ENCODE results near the gene CHD6.

DNA sequence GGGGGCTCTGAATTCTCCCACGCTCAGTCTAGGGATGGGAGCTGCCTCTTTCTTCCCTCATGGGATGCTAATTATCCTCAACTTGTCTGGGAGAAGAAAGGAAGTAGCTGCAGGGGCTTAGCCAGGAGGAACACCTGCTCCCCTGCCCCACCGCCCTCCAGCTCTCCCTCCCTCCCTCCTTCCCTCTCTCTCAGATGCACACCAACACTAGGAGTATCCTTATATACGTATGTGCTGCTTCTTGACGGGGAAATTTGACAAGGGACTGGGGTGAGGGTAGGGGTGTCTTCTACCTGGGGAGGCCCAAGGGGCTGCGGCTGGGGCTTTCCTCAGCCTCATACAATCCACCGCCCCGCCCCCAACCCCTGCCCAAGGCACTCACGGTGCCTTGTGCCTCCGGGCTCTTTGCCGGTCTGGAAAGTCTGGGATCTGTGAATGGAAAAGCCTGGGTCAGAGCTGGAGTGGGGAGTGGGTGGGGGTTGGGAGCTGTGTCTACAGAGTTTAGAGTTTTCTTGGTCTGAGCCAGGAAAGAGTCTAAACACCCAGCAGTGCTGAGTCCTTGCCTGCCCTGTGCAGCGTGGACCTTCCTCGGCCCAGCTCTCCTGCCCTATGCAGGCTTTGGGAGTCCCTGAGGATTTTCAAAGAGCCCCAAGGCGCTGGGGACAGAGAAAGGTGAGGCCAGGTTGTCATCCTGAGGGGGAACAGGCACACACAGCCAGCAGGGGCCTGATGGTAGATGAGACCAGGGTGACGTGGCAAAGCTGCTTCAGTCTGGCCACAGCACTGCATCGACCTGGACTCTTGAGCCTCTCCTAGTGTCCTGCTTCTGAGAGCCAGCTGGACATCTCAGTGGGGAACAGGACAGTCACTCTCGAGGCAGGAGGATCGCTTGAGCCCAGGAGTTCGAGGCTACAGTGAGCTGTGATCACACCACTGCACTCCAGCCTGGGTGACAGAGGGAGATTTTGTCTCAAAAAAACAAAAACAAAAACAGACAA lies 222.2 kb downstream of the CHD6 start:
- TF ChIP-seq, protein P1, sequence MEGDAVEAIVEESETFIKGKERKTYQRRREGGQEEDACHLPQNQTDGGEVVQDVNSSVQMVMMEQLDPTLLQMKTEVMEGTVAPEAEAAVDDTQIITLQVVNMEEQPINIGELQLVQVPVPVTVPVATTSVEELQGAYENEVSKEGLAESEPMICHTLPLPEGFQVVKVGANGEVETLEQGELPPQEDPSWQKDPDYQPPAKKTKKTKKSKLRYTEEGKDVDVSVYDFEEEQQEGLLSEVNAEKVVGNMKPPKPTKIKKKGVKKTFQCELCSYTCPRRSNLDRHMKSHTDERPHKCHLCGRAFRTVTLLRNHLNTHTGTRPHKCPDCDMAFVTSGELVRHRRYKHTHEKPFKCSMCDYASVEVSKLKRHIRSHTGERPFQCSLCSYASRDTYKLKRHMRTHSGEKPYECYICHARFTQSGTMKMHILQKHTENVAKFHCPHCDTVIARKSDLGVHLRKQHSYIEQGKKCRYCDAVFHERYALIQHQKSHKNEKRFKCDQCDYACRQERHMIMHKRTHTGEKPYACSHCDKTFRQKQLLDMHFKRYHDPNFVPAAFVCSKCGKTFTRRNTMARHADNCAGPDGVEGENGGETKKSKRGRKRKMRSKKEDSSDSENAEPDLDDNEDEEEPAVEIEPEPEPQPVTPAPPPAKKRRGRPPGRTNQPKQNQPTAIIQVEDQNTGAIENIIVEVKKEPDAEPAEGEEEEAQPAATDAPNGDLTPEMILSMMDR (IDR thresholded peaks at IDR 0.05): no peak
- no peak for TF ChIP-seq POLR2A (IDR thresholded peaks at IDR 0.05)

Measured in right lobe of liver (tissue), 4 donors.